Measurements from ENCODE around the gene CEACAM3. TPM values are rescaled to one million over a fixed set of nuclear protein-coding genes. Genes with fewer than 3 reads are reported as not detected.
A peak's percentile ranks its signal among the peaks of the same experiment; 100 is the strongest.

Gene CEACAM3
- total and polyA plus RNA-seq, 9 donors: 0.09 to 0.34 (median 0.22) TPM; not detected in 4

- DNase-seq: no peak
- no peak overlapping the region for H3K4me3 ChIP-seq (ENCODE audit: low read length)
- H3K4me1 ChIP-seq (ENCODE audit: control insufficient read depth, insufficient read depth, low read length): no peaks in the 10 kb centered on the region
- no CpG with 5 or more reads among the region's 2 CpGs for WGBS (ENCODE audit: insufficient coverage)
- H3K9me3 ChIP-seq (replicated peaks; ENCODE audit: control insufficient read depth, low read depth, low read length): no peaks in the 10 kb centered on the region
- no peaks in the 10 kb centered on the region for H3K36me3 ChIP-seq (ENCODE audit: control insufficient read depth, insufficient read depth, low read length)
- H3K27me3 ChIP-seq (ENCODE audit: control insufficient read depth, insufficient read depth, low read length): peaks cover 17% of the 10 kb centered on the region
- H3K27ac ChIP-seq (ENCODE audit: low read length): no peak overlapping the region
Observed at GRCh38 chr19:41853768-41854167, 57.4 kb downstream of the CEACAM3 start.

- Histone ChIP-seq H3K36me3 (ENCODE audit: control insufficient read depth, insufficient read depth, low read length) (peaks cover 33% of the 10 kb centered on the region), H3K4me1 (ENCODE audit: control insufficient read depth, insufficient read depth, low read length) (peaks cover 25% of the 10 kb centered on the region), H3K27me3 (ENCODE audit: control insufficient read depth, insufficient read depth, low read length) (peaks cover 4% of the 10 kb centered on the region), H3K4me3 (ENCODE audit: low read length) (peak overlapping the region; percentile 23), H3K9me3 (replicated peaks; ENCODE audit: control insufficient read depth, low read depth, low read length) (no peaks in the 10 kb centered on the region), H3K27ac (ENCODE audit: low read length) (peak overlapping the region; percentile 73)
- DNase-seq: no peak
- 5% methylated on average over 5 of the region's 8 CpGs for WGBS (ENCODE audit: insufficient coverage)
Observed at GRCh38 chr19:41859213-41859617, 62.8 kb downstream of the CEACAM3 start.

DNA sequence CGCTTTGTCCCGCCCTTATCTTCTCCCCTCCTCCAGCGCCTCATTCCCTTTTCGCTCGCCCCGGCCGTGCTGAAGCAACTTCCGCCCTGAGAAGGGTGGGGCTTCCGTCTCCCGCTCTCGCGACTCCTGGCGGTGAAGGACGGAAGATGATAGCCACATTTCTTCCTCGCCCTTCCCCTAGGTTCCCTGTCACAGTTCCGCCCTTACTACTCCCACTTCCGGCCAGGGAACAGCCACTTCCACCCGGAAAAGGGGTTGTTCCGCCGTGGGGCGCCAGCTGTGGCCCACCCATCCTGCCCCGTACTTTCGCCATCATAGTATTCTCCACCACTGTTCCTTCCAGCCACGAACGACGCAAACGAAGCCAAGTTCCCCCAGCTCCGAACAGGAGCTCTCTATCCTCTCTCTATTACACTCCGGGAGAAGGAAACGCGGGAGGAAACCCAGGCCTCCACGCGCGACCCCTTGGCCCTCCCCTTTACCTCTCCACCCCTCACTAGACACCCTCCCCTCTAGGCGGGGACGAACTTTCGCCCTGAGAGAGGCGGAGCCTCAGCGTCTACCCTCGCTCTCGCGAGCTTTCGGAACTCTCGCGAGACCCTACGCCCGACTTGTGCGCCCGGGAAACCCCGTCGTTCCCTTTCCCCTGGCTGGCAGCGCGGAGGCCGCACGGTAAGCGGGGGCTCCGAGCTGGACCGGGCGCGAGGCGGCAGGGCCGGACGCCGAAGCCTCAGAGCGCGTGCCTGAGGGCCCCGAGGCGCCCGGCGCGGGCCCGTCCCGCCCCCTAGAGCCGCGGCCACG lies 63.4 kb downstream of the CEACAM3 start, which contains the start of gene RPS19:
TSS of gene RPS19 (plus strand) at position 638 of the 801 bp plus-strand sequence. CDS start 520 bp downstream, outside the sequence.
- peaks cover 39% of the 10 kb centered on the region for H3K36me3 ChIP-seq (ENCODE audit: control insufficient read depth, insufficient read depth, low read length)
- H3K4me1 ChIP-seq (ENCODE audit: control insufficient read depth, insufficient read depth, low read length): peaks cover 25% of the 10 kb centered on the region
- under 1% methylated on average over 71 of the region's 76 CpGs for WGBS (ENCODE audit: insufficient coverage)
- no peaks in the 10 kb centered on the region for H3K9me3 ChIP-seq (replicated peaks; ENCODE audit: control insufficient read depth, low read depth, low read length)
- peak within 1 kb of the TSS; percentile 92 for H3K4me3 ChIP-seq (ENCODE audit: low read length)
- peak within 1 kb of the TSS; percentile 100 for H3K27ac ChIP-seq (ENCODE audit: low read length)
- H3K27me3 ChIP-seq (ENCODE audit: control insufficient read depth, insufficient read depth, low read length): no peaks in the 10 kb centered on the region
- DNase-seq: peak; percentile 100

- peak overlapping the region; percentile 79 for H3K27ac ChIP-seq (ENCODE audit: low read length)
- peak overlapping the region; percentile 92 for H3K4me3 ChIP-seq (ENCODE audit: low read length)
- DNase-seq: peak; percentile 67
- H3K36me3 ChIP-seq (ENCODE audit: control insufficient read depth, insufficient read depth, low read length): peaks cover 46% of the 10 kb centered on the region
- no peaks in the 10 kb centered on the region for H3K27me3 ChIP-seq (ENCODE audit: control insufficient read depth, insufficient read depth, low read length)
- under 1% methylated on average over 44 of the region's 45 CpGs for WGBS (ENCODE audit: insufficient coverage)
- no peaks in the 10 kb centered on the region for H3K9me3 ChIP-seq (replicated peaks; ENCODE audit: control insufficient read depth, low read depth, low read length)
- H3K4me1 ChIP-seq (ENCODE audit: control insufficient read depth, insufficient read depth, low read length): peaks cover 25% of the 10 kb centered on the region
Observed at GRCh38 chr19:41860419-41861115, 64.2 kb downstream of the CEACAM3 start.

Other genes with a start within 250 kb of the CEACAM3 start
- 1.5 TPM for gene CEACAM21, start 220.4 kb upstream of the CEACAM3 start, total RNA-seq
- gene CEACAM21, start 220.4 kb upstream of the CEACAM3 start, polyA plus RNA-seq (ENCODE audit: insufficient read depth in 1 of 8, insufficient read length in 8 of 8, low replicate concordance in 1 of 8): 1 to 10 TPM; 1.4 to 4.1 (median 1.9) TPM
- gene CEACAM4, start 169.5 kb upstream of the CEACAM3 start, total RNA-seq: not detected
- under 1 TPM in 6 of 8 donors, not detected in 2; 0.10 to 0.35 (median 0.25) TPM for gene CEACAM4, start 169.5 kb upstream of the CEACAM3 start, polyA plus RNA-seq (ENCODE audit: insufficient read depth in 1 of 8, insufficient read length in 8 of 8, low replicate concordance in 1 of 8)
- not detected for gene CEACAM7, start 108.3 kb upstream of the CEACAM3 start, total RNA-seq
- gene CEACAM7, start 108.3 kb upstream of the CEACAM3 start, polyA plus RNA-seq (ENCODE audit: insufficient read depth in 1 of 8, insufficient read length in 8 of 8, low replicate concordance in 1 of 8): under 1 TPM in 1 of 8 donors, not detected in 7; 0.12 TPM
- not detected for gene CEACAM5, start 88.0 kb upstream of the CEACAM3 start, total RNA-seq
- gene CEACAM5, start 88.0 kb upstream of the CEACAM3 start, polyA plus RNA-seq (ENCODE audit: insufficient read depth in 1 of 8, insufficient read length in 8 of 8, low replicate concordance in 1 of 8): 1 to 10 TPM in 1 of 8 donors, under 1 TPM in 3, not detected in 4; 0.05 to 2.0 (median 0.44) TPM
- gene CEACAM6, start 41.1 kb upstream of the CEACAM3 start, total RNA-seq: 0.04 TPM
- under 1 TPM; 0.20 to 0.70 (median 0.39) TPM for gene CEACAM6, start 41.1 kb upstream of the CEACAM3 start, polyA plus RNA-seq (ENCODE audit: insufficient read depth in 1 of 8, insufficient read length in 8 of 8, low replicate concordance in 1 of 8)
- not detected for gene LYPD4, start 48.1 kb downstream of the CEACAM3 start, total RNA-seq
- not detected for gene LYPD4, start 48.1 kb downstream of the CEACAM3 start, polyA plus RNA-seq (ENCODE audit: insufficient read depth in 1 of 8, insufficient read length in 8 of 8, low replicate concordance in 1 of 8)
- not detected for gene DMRTC2, start 48.5 kb downstream of the CEACAM3 start, total RNA-seq
- not detected for gene DMRTC2, start 48.5 kb downstream of the CEACAM3 start, polyA plus RNA-seq (ENCODE audit: insufficient read depth in 1 of 8, insufficient read length in 8 of 8, low replicate concordance in 1 of 8)
- gene RPS19, start 63.7 kb downstream of the CEACAM3 start, total RNA-seq: 4,411 TPM
- gene RPS19, start 63.7 kb downstream of the CEACAM3 start, polyA plus RNA-seq (ENCODE audit: insufficient read depth in 1 of 8, insufficient read length in 8 of 8, low replicate concordance in 1 of 8): 1,000 to 10,000 TPM; 2,442 to 2,898 (median 2,547) TPM
- gene CD79A, start 80.7 kb downstream of the CEACAM3 start, total RNA-seq: 0.49 TPM
- gene CD79A, start 80.7 kb downstream of the CEACAM3 start, polyA plus RNA-seq (ENCODE audit: insufficient read depth in 1 of 8, insufficient read length in 8 of 8, low replicate concordance in 1 of 8): 1 to 10 TPM in 4 of 8 donors, under 1 TPM in 4; 0.75 to 1.8 (median 0.99) TPM
- gene ARHGEF1, start 86.6 kb downstream of the CEACAM3 start, total RNA-seq: 17.2 TPM
- gene ARHGEF1, start 86.6 kb downstream of the CEACAM3 start, polyA plus RNA-seq (ENCODE audit: insufficient read depth in 1 of 8, insufficient read length in 8 of 8, low replicate concordance in 1 of 8): 10 to 100 TPM; 35.0 to 54.5 (median 48.0) TPM
- gene ERFL, start 131.9 kb downstream of the CEACAM3 start, total RNA-seq: 0.04 TPM
- gene ERFL, start 131.9 kb downstream of the CEACAM3 start, polyA plus RNA-seq (ENCODE audit: insufficient read depth in 1 of 8, insufficient read length in 8 of 8, low replicate concordance in 1 of 8): under 1 TPM; 0.07 to 0.31 (median 0.12) TPM
- 110 TPM for gene RABAC1, start 162.7 kb downstream of the CEACAM3 start, total RNA-seq
- 100 to 1,000 TPM in 2 of 8 donors, 10 to 100 TPM in 6; 59.0 to 105 (median 82.7) TPM for gene RABAC1, start 162.7 kb downstream of the CEACAM3 start, polyA plus RNA-seq (ENCODE audit: insufficient read depth in 1 of 8, insufficient read length in 8 of 8, low replicate concordance in 1 of 8)
- gene ATP1A3, start 197.6 kb downstream of the CEACAM3 start, total RNA-seq: 0.18 TPM
- 1 to 10 TPM in 1 of 8 donors, under 1 TPM in 7; 0.49 to 1.2 (median 0.66) TPM for gene ATP1A3, start 197.6 kb downstream of the CEACAM3 start, polyA plus RNA-seq (ENCODE audit: insufficient read depth in 1 of 8, insufficient read length in 8 of 8, low replicate concordance in 1 of 8)